NCI-H2171 (cell line): ENCODE measurements around the gene RECK.
"Not testable (repeated sequence)": the region's sequence is repeated elsewhere in the genome, so short reads cannot be mapped to it uniquely, and the experiment has no call there.

ENCODE experiments used
- DNase-seq: peaks from one replicate; lab custom pipeline; 2025; lab: John Stamatoyannopoulos, UW

RECK gene

DNA sequence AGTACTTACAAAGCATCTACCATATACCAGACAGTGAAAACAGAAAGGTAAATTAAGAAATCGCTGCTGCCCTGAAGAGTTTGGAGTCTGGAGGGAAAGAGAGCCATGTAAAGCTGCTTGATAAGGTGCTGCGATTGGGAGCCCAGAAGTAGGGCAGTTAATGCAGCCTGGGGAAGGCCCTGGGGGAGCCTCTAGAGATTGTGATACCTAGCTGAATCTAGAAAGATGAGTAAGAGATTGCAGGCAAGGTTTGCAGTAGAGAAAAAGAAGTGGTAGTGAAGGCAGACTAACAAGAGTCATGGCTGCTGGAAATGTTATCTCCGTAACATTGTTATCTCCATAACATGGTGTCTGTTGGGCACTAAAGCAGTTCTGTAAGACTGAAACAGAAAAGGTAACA lies 75.8 kb downstream of the RECK start:
- DNase-seq = no peak

DNA sequence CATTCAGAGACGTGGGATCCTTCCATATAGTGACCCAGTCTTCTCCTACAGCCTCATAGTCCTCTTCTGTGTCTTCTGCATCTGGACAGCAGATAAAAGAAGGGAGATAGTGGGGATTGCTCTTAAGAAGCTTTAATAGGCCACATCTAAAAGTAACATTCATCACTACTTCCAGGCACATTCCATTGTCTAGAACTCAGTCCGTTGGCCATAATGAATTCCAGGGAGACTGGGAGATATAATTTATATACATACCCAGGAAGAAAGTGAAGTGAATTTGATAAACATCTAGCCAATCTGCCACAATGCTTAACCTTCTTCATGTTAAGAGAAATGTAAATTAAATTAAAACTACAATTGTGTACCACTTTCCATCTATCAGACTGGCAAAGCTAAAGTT lies 77.3 kb downstream of the RECK start:
- no peak for DNase-seq

DNA sequence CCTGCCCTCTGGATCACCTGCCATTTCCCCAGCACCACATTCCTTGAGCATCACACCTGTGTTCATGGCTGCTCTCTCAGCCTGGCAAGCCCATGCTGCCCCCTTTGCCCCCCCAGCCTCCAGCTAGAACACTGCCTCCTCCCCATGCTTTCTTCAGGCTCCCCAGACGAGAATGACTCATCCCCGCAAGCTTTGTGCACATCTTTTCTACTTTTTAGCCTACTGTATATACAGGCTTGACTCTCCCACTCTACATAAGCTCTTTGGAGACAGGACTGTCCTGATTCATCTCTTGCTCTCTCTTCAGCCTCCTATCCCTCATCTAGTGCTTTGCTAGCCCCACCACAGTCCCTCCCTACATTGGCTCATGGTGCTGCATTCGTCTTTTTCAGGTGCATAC lies 79.9 kb downstream of the RECK start:
- no peak for DNase-seq

DNA sequence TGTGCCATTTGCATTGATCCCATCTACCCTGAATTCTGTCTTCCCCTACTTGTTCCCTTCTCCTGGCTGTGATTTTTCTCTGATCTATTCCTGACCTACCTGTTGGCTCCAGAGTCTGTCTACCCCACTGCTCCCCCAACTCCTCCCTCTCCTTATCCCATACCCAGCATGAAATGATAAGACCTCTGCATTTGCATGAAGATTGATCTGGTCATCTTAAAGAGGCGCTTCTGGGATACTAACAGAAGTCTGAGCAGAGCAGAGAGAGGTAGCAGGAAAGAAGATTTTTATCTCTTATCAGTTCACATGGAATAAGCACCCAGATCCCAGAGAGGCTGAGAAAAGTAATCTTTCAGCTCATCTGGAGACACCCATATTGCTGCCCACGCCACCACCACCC lies 81.5 kb downstream of the RECK start:
- no peak for DNase-seq

DNA sequence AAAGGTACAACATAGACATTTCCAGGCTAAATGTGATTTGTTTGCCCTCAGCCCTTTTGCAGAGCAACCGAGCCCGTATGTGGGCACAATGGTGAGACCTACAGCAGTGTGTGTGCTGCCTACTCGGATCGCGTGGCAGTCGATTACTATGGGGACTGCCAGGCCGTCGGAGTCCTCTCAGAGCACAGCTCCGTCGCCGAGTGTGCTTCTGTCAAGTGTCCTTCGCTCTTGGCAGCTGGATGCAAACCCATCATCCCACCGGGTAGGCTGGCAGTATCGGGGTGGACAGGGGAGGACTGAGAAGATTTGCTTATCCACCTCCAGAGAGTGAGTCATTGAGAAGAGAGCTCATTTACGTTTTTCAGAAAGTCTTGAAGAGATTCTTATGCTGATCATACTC lies 82.0 kb downstream of the RECK start:
- no peak for DNase-seq

DNA sequence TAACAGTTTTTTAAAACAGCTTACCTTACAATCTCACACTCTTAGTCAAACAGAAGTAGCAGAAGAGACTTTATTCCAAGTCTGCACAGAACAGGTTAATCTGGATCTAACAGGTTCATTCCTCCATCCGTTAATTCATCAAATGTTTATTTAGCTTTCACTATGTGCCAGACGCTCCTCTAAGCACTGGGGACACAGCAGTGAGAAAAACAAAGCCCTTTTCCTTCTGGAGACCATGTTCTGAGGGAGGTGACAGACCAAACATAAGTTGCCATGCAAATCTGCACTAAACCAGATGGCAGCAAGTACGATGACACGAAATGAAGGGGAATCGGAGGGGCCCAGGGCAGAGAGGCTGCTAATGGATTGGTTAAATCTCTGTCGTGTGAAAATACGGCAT lies 82.8 kb downstream of the RECK start:
- DNase-seq = no peak

DNA sequence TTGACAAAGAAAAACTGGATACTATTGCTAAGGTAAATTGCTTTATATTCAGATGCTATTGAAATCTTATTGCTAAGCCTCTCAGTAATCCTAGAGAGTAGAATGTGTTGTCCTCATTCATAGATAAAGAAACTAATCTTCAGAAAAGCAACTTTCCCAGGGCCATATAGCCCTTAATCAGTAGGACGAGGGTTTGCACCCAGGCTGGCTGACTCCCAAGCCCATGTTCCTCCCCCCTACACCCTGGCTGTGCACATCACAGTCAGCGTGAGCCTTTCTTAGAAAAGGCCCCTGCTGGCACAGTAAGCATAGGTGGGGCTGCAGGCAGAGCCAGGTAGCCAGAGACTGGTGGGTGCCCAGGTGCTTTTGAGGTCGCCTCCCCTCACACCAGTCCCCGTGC lies 84.0 kb downstream of the RECK start:
- no peak for DNase-seq

DNA sequence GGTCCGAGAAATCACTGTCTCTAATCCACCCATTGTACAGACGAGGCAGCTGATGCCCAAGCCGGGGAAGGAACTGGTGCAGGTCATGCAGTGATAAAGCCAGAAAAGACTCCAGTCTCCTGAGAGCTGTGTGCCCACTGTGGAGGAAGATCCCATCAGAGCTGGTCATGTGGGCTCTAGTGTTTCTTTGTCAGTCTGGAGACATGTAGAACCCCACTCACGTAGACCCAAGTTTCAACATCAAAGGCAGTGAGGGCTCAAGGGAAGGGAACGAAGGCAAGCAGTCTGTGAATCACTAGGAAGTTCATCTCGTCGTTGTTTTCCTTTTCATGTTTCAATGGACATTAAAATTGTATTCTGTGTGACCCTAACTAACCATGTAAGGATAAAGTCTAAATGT lies 85.3 kb downstream of the RECK start:
- no peak for DNase-seq

DNA sequence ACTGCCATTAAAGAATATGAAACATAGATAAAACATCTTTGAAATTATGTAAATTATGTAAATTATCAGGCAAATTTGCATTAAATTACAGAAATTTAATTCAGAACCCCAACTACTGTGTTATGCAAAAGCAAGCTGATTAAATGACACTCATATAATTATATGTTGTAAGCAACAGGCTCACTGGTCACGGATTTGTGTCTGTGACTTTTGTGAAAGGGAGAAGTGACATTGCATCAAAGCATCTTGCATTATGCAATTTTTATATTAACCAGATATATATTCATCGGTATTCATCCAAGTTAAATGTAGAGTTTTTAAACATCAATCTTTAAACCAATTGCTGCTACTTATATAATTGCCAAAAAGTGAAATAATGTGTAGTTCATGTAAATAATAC lies 86.8 kb downstream of the RECK start:
- DNase-seq = no peak

DNA sequence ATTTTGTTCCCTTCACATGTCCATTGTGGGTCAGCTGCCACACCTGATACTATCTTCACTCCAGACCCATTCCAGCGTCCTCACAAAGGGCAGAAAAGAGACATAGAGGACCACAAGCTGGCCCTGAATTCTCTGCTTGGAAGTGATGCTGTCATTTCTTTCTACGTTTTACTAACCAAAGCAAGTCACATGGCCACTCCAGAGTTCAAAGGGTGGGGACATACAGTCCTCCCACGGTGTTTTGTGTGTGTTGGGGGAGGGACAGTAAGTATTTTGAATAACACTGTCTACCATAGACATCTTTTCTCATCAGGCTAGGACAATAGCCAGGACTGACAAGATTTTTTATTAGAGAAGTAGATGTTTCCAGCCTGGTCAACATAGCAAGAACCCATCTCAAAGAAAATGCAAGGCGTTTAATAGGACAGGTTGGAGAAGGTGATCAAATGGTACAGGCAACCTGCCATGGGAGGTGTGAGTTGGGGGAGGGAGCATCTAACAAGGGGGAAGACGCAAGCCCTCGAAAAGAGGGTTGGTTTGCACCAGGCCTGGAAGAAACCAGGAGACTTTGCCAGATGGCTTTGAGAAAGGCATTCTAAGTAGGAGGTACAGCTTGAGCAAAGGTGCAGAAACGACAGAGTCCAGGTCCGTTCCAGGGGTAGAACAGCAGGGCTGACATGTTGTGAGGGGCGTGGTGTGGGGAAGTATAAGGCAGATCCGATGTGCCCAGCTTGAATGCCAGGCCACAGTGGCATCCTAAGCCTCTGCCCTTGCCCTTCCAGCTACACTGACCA lies 88.5 kb downstream of the RECK start:
- DNase-seq = no peak

DNA sequence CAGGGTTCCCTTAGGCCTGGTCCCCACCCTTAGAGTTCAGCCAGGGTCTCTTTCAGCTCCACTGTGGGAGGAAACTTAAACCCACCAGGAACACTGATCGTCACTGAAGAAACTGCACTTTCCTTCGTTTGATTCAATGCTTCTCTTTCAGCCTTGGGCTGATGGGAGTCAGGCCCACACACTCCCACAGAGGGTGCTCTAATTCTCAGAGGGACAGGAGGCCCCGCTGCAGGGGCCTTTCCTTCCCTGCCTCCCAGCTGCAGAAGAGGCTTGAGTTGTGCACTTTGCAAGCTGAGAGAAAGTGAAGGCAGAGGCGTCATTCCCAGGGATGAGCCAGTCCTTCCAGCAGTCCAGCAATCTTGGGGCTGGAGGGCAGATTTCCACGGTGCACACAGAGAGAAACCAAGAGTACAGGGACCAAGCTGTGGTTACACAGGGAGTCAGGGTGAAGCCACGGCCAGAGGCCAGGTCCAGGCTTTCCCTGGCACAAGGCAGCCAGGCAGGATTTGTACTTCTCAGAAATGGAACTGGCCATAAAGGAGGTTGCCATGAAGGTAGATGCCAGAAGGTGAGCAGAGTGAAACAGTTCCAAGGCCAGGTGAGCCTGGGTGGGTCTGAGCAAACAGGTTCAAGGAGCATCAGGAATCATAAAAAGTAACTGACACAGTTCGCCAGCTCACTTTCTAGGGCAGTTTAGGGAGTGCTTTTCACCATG lies 89.5 kb downstream of the RECK start:
- no peak for DNase-seq

DNA sequence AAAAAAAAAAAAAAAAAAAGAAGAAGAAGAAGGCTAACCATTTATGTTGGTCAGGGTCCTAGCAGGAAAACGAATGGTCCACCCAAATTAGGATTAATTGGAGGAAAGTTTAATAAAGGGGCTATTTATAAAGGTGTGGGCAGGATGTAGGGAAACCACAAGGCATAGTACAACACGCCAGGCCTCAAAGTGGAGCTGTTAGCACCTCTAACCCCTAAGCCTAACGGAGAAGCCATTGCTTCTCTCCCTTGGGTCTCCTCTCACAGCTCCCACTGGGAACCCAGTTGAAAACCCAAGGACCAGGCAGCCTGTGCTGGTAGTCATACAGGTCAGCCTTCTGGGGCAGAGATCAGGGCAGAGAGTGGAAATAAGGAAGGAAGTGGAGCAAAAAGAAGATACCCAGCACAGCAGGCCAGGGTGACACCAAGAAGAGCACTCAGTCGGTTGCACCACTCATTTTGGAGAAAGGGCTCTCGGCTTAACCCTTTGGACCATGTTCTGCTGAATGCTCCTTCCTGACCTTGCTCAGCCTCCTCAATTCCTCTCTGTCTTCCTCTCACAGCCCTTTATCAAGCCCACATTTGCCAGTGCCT lies 91.0 kb downstream of the RECK start:
- no peak for DNase-seq

DNA sequence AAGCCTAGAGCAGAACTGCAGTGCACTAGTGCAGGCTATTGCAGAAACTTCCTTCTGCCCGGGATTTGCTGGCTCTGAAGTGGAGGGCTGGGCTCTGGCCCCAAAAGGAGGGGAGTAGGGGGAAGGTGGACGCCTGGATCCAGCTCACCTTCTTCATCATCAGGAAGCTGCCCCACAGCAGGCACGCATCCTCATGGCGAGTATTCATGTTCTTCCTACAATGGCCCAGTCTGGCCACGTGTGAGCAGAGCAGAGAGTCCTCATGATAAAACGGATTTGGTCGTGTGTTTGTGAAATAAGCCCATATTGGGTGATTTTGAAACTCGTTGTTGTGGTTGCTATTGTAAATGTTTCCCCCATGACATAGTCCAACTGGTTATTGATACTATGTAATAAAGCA lies 91.6 kb downstream of the RECK start:
- DNase-seq = no peak

DNA sequence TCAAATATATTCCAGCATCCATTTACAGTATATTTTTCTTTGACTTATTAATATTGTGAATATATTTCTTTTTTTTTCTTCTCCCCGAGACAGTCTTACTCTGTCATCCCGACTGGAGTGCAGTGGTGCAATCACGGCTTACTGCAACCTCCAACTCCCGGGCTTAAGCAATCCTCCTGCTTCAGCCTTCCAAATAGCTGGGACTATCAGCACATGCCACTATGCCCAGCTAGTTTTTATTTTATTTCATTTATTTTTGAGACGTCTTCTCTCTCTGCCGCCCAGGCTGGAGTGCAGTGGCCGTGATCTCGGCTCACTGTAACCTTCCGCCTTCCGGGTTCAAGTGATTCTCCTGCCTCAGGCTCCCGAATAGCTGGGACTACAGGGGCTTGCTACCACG lies 92.4 kb downstream of the RECK start:
- no peak for DNase-seq

DNA sequence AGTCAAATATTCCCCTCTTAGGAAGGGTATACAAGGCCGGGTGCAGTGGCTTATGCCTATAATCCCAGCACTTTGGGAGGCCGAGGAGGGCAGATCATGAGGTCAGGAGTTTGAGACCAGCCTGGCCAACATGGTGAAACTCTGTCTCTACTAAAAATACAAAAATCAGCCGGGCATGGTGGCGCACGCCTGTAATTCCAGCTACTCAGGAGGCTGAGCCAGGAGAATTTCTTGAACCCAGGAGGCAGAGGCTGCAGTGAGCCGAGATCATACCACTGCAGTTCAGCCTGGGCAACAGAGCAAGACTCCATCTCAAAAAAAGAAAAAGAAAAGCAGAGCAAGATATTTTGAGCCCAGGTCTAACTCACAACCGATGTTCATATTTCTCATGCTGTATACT lies 95.0 kb downstream of the RECK start:
- DNase-seq = not testable (repeated sequence)

DNA sequence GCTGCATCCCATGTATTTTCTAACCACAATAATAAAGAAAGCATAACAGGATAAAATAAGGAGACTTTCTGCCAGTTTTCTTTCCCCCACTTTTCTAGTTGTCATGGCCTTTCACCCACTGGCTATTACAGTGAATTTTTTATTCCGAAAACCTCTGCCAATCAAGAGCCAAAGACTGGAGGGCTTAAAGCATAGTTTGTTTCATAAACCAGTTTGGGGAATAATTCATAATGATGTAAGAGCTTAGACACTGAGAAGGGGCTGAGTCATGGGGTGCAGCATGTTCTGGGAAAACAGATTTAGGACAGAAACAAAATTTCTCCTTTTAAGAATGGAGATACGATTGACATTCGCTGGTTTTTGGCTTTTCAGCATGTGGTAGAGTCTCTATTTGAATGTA lies 95.4 kb downstream of the RECK start:
- no peak for DNase-seq

DNA sequence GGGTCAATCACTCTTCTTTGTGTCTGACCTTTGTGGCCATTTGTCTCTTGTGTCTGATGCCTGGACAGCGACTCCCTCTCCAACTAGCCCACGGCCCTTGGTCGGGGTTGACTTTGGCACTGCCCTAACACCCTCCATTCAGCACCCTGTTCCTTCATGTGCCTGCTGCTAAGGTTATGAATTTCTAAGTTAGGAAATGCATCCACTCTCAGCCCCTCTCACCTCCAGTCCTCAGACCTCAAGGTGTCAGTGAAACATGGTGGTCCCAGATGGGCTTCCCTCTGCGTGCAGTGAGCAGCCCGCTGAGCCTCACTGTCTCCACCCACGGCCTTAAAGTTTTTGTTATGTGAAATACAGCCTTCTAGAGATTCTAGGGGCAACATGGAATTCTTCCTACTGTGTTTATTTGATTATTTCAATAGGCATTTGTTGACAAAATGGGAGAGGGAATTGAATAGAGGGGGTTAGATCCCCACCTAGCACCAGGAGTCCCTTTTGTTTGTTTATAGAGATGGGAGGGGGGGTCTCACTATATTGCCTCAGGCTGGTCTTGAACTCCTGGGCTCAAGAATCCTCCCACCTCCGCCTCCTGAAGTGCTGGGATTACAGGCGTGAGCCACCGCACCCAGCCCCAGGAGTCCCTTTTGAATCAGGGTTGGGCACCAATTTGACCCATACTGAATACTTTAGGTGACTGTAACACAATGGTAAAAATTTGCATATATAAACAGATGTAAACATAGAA lies 98.2 kb downstream of the RECK start:
- no peak for DNase-seq

DNA sequence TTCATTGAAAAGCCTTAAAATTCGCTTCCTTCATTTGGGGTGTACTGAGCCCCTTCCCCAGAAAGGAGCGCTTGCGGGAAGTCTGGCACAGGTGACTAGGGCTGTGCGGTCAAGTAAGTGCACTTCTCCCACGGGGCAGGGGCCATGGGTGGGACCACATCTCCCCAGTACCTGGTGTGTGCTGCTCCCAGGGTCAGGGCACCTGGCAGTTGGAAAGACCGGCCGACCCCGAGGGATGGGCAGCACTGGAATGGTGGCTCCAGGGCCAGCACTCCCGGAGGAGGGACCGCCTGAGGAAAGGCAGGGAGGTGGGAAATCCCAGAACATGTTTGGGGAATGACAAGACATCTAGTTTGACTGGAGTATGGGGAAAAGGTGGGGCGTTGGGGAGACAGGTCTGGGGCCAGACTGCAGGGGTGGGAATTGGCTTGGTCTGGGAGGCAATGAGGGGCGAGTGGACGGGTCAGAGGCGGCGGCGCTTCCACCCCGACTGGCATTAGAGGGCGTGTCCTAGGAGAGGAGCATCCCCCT lies 99.1 kb downstream of the RECK start:
- no peak for DNase-seq

DNA sequence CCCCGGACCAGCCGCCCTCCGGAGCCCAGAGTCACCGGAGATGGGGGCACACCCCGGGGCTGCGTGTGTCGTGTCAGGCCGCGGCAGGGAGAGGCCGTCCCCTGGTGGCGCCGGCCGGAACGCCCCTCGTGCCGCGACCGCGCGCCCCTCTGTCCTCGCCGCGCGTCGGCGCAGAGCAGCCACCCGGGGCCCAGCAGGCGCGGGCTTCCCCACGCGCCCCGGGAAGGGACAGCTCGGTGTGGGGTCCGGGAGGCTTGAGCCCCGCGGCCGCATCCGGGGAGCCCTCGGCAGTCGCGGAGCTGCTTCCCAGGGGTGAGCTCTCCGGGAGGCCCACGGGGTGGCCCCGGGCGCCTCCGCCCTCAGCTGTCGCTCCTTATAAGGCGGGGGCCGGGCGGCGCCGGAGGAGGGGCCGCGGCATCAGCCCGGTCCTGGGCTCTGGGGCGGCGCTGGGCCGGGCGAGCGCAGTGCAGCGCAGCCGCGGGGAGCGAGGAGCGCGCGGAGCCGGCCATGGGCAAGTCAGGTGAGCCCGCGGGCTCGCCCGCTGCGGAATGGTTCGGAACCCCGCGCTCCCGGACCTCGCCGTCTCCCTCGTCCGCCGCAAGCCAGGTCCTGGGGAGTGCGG lies 99.7 kb downstream of the RECK start, which contains the start of gene GLIPR2:
GLIPR2 (plus strand) TSS at position 462 of the 622 bp plus-strand sequence; CDS start at position 508, 46 bp downstream.
- DNase-seq = peak; percentile 28

DNA sequence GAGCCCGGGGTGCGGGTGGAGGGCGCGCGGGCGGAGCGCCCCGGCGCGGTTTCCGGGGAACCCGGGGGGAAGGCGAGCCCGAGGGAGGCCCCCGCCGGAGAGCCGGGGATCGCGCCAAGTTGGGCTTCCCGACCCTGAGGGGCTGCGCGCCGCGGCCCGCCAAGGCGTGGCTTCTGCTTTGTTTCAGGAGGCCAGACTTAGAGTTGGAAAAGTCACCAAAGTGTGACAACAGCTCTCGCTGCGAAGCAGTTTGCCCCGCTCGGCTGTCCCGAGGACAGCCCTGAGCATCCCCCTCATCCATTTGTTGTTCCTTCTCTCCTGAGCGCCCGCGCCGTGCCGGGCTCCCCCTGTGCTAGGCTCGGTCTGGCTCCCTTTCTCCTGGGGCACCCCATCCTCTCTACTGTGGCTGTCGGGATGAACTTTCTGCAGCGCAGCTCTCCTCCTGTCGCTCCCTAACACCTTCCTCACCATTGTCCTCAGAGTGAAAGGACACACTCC lies 100.2 kb downstream of the RECK start:
- DNase-seq = no peak

DNA sequence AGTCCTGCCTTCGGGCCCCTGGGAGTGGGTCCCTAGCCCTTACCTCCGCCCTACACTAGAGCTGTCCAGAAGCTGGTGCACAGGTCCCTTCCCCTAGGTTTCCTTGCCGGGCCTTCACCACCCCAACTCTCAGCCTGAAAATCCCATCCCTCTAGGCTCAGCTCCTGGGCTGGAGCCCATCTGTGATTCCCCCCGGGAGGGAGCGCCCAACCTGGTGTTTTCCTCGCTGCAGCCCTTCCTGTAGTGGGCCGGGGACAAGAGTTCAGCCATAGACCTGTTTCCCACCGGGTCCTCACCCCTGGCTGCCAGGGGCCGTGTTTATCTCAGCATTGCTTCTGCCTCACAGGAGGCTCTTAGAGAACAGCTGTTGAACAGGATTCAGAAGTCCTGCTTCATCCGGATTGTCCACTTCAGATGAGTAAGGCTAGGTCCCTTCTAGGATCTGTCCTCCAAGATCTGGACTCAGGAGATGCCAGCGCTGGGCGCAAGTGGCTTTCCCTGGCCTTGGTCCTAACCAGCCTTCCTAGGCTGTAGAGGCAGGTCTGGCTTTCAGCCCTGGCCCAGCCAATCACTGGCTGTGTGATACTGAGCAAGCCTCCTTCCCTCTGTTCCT lies 100.8 kb downstream of the RECK start:
- no peak for DNase-seq
